ENCODE data around the gene PCDH9. TPM values are rescaled to one million over a fixed set of nuclear protein-coding genes. Genes with fewer than 3 reads are reported as not detected.

PCDH9 gene
- total RNA-seq, 2 experiments from 2014 or later = 0.20 to 0.23 TPM

GRCh38 chr13:67036699-67037457 lies 193.3 kb downstream of the PCDH9 start:
- Mint-ChIP-seq H3K27me3 (no peaks in the 10 kb centered on the region), H3K4me1 (no peaks in the 10 kb centered on the region), H3K4me3 (no peak overlapping the region), H3K9me3 (no peaks in the 10 kb centered on the region), H3K36me3 (no peaks in the 10 kb centered on the region), H3K27ac (no peak overlapping the region)
- no peak for DNase-seq

GRCh38 chr13:67033170-67033569 lies 197.0 kb downstream of the PCDH9 start:
- Mint-ChIP-seq H3K27me3 (no peaks in the 10 kb centered on the region), H3K36me3 (no peaks in the 10 kb centered on the region), H3K4me1 (no peaks in the 10 kb centered on the region), H3K27ac (no peak overlapping the region), H3K9me3 (no peaks in the 10 kb centered on the region), H3K4me3 (no peak overlapping the region)
- no peak for DNase-seq

DNA sequence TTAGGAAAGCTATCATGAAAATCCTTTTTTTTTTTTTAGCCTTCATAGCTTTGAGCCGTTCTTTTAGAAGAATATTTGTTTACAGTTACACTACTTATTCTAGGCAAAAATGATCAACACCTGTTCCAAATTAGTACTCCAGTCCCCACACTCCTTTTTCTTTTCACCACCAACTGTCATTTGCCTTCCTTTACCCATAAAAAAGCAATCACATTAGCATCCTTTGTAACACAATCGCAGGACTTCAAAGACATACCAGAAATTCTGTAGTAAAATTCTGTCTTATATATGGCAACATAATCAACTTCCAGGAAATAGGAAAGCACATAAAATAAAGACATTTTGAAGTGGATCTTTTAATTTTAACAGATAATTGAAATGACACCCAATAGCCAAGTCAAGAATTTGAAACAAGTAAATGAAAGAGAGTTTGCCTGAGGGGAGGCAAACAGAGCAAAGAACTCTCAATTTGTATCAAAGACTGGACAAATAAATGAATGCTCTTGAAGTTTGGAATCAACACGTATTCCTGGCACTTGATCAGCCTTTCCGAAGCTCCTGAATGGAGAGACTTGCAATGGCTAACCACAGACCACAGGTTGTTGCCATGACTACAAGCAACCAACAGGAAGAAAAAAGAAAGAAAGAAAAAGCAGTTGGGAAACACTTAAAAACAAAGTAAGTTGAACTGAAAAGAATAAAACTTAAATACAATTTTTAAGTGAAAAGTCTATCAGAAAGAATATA lies 206.8 kb downstream of the PCDH9 start:
- Mint-ChIP-seq H3K27ac (no peak overlapping the region), H3K4me1 (no peaks in the 10 kb centered on the region)
- no peak for DNase-seq

GRCh38 chr13:67018775-67019174 lies 211.4 kb downstream of the PCDH9 start:
- Mint-ChIP-seq H3K4me3 (no peak overlapping the region), H3K4me1 (no peaks in the 10 kb centered on the region)

More for the DNA sequence above, 206.8 kb downstream of the PCDH9 start:
- no peaks in the 10 kb centered on the region for H3K36me3 Mint-ChIP-seq
- H3K27me3 Mint-ChIP-seq = no peaks in the 10 kb centered on the region
- no peak overlapping the region for H3K4me3 Mint-ChIP-seq
- H3K9me3 Mint-ChIP-seq = no peaks in the 10 kb centered on the region

GRCh38 chr13:67017276-67017675 lies 212.9 kb downstream of the PCDH9 start:
- no peaks in the 10 kb centered on the region for H3K9me3 Mint-ChIP-seq

More at GRCh38 chr13:67018775-67019174, 211.4 kb downstream of the PCDH9 start:
- Mint-ChIP-seq H3K36me3 (no peaks in the 10 kb centered on the region), H3K9me3 (no peaks in the 10 kb centered on the region), H3K27ac (no peak overlapping the region), H3K27me3 (no peaks in the 10 kb centered on the region)
- DNase-seq = no peak

GRCh38 chr13:67015976-67016600 lies 214.0 kb downstream of the PCDH9 start:
- Mint-ChIP-seq H3K36me3 (no peaks in the 10 kb centered on the region), H3K27me3 (no peaks in the 10 kb centered on the region), H3K4me1 (no peaks in the 10 kb centered on the region), H3K27ac (no peak overlapping the region), H3K4me3 (no peak overlapping the region), H3K9me3 (no peaks in the 10 kb centered on the region)
- DNase-seq = no peak

More at GRCh38 chr13:67017276-67017675, 212.9 kb downstream of the PCDH9 start:
- DNase-seq = no peak
- Mint-ChIP-seq H3K4me1 (no peaks in the 10 kb centered on the region), H3K4me3 (no peak overlapping the region), H3K36me3 (no peaks in the 10 kb centered on the region), H3K27ac (no peak overlapping the region), H3K27me3 (no peaks in the 10 kb centered on the region)

GRCh38 chr13:67014399-67014798 lies 215.7 kb downstream of the PCDH9 start:
- DNase-seq = no peak
- Mint-ChIP-seq H3K27me3 (no peaks in the 10 kb centered on the region), H3K4me1 (no peaks in the 10 kb centered on the region), H3K9me3 (no peaks in the 10 kb centered on the region), H3K4me3 (no peak overlapping the region), H3K36me3 (no peaks in the 10 kb centered on the region), H3K27ac (no peak overlapping the region)

DNA sequence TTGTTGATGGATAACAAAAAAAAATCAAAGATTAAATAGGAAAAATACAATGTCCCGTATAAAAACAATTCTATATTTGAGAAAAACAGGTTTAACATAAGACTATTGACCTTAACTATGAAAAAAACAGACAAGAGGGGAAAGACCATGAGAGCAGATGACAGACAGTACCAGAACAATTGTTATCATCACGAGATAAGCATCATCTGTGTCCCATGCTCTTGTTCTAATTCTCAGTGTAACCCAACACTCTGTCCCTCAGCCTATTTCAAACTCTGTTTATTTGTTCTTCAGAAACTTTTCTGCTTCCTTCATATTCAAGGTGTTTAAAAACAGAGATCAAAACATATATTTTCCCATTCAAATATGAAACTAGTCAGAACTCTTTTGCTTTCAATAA lies 216.4 kb downstream of the PCDH9 start:
- Mint-ChIP-seq H3K36me3 (no peaks in the 10 kb centered on the region), H3K4me1 (no peaks in the 10 kb centered on the region), H3K27me3 (no peaks in the 10 kb centered on the region), H3K27ac (no peak overlapping the region), H3K9me3 (no peaks in the 10 kb centered on the region), H3K4me3 (no peak overlapping the region)
- no peak for DNase-seq

GRCh38 chr13:67008075-67008668 lies 222.0 kb downstream of the PCDH9 start:
- H3K27me3 Mint-ChIP-seq = no peaks in the 10 kb centered on the region
- H3K4me3 Mint-ChIP-seq = no peak overlapping the region
- H3K36me3 Mint-ChIP-seq = no peaks in the 10 kb centered on the region
- no peaks in the 10 kb centered on the region for H3K4me1 Mint-ChIP-seq
- no peak for DNase-seq
- H3K27ac Mint-ChIP-seq = no peak overlapping the region
- no peaks in the 10 kb centered on the region for H3K9me3 Mint-ChIP-seq

DNA sequence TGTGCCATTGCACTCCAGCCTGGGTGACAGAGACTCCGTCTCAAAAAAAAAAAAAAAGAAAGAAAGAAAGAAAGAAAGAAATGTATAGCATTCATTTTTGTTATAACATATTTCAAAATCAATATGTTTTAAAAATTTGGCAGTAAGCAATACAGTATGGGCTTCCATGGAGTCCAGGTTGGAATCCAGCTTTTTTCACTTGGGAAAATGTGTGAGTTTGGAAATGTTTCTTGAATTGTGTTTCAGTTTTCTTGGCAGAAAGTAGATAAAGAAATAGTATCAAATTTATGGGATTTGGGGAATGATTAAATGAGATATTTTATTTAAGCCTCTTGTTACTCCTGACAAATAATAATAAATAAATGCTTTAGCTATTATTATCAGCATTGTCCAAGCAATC lies 225.6 kb downstream of the PCDH9 start:
- no peak overlapping the region for H3K27ac Mint-ChIP-seq
- DNase-seq = no peak

GRCh38 chr13:67003743-67004142 lies 226.4 kb downstream of the PCDH9 start:
- H3K4me3 Mint-ChIP-seq = no peak overlapping the region
- no peak for DNase-seq
- no peaks in the 10 kb centered on the region for H3K36me3 Mint-ChIP-seq
- H3K27me3 Mint-ChIP-seq = no peaks in the 10 kb centered on the region
- H3K27ac Mint-ChIP-seq = no peak overlapping the region
- no peaks in the 10 kb centered on the region for H3K4me1 Mint-ChIP-seq
- no peaks in the 10 kb centered on the region for H3K9me3 Mint-ChIP-seq

More for the DNA sequence above, 225.6 kb downstream of the PCDH9 start:
- H3K9me3 Mint-ChIP-seq = no peaks in the 10 kb centered on the region
- no peak overlapping the region for H3K4me3 Mint-ChIP-seq
- H3K27me3 Mint-ChIP-seq = no peaks in the 10 kb centered on the region
- H3K36me3 Mint-ChIP-seq = no peaks in the 10 kb centered on the region
- H3K4me1 Mint-ChIP-seq = no peaks in the 10 kb centered on the region

DNA sequence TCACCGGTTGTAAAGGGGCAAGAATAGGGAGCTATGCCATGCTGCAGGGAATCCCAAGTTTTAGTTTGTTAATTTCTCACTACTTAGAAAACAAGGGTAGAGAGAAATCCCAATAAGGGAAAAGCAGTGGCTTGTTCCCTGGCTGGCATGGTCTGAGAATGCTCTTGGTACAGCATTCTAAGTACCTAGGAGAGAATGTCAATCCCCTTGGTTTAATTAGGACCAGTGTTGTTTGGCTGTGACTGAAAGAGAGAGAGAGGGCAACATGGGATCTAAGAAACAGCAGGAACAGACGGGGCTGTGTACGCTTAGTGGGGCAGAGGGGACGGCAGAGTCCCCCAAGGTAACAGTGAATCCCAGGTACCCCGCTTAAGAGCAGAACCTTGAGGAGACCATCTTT lies 228.8 kb downstream of the PCDH9 start:
- H3K27me3 Mint-ChIP-seq = no peaks in the 10 kb centered on the region
- no peak overlapping the region for H3K4me3 Mint-ChIP-seq
- H3K4me1 Mint-ChIP-seq = no peaks in the 10 kb centered on the region
- DNase-seq = no peak
- H3K9me3 Mint-ChIP-seq = no peaks in the 10 kb centered on the region
- no peaks in the 10 kb centered on the region for H3K36me3 Mint-ChIP-seq
- H3K27ac Mint-ChIP-seq = no peak overlapping the region

- no peaks in the 10 kb centered on the region for H3K27me3 Mint-ChIP-seq
- DNase-seq = no peak
- H3K9me3 Mint-ChIP-seq = no peaks in the 10 kb centered on the region
- no peak overlapping the region for H3K27ac Mint-ChIP-seq
- H3K4me3 Mint-ChIP-seq = no peak overlapping the region
- H3K36me3 Mint-ChIP-seq = no peaks in the 10 kb centered on the region
- H3K4me1 Mint-ChIP-seq = peaks cover 3% of the 10 kb centered on the region
These were observed 233.6 kb downstream of the PCDH9 start for GRCh38 chr13:66996503-66996902.

- Mint-ChIP-seq H3K27me3 (no peaks in the 10 kb centered on the region), H3K27ac (no peak overlapping the region), H3K9me3 (no peaks in the 10 kb centered on the region), H3K4me3 (no peak overlapping the region), H3K36me3 (no peaks in the 10 kb centered on the region), H3K4me1 (peaks cover 3% of the 10 kb centered on the region)
- DNase-seq = no peak
These were observed 234.9 kb downstream of the PCDH9 start for GRCh38 chr13:66995203-66995611.

All from activated naive CD8-positive, alpha-beta T cell treated with anti-CD3 and anti-CD28 coated beads for 36 hours (primary cell).